ENCODE results near the gene HOXB9.

- TF ChIP-seq POLR2A (IDR thresholded peaks at IDR 0.05; ENCODE audit: low read length) (no peak), GATA1 (IDR thresholded peaks at IDR 0.05; ENCODE audit: low read depth, low read length) (no peak)
Observed at GRCh38 chr17:48644910-48645557, 18.9 kb upstream of the HOXB9 start.

Data from erythroblast (primary cell).